PC-9 (cell line): ENCODE results near the gene OXSR1.

Experiments used
- EZH2 ChIP-seq: fragments of 200-600 bp; sonication (generic); IDR thresholded peaks from 2 replicates; pipeline ENCODE4 v1.8.0; 2017; ENCODE audit warnings: antibody characterized with exemption, low read depth
- TF ChIP-seq, protein P1 (sequence below): fragments of 200-600 bp; sonication (generic); conservative IDR thresholded peaks from 2 replicates; pipeline ENCODE4 v1.6.1; 2017; ENCODE audit warnings: mixed run types, antibody characterized with exemption, mild to moderate bottlenecking, moderate library complexity

DNA sequence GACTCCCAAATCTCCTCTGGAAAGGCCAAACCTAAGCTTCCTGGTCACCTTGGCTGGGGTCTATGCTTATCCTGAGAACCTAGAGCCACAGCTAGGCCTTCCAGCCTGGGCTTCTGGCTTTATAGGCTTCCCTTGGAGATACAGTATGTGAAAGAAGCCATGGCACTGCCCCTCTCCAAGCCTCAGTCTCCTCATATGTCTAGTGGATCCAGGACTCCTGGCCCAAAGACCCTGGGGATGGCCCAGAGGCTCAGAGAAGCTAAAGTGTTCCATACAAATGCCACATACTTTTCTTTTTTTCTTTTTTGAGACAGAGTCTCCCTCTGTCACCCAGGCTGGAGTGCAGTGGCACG lies 37.1 kb upstream of the OXSR1 start:
- TF ChIP-seq, protein P1, sequence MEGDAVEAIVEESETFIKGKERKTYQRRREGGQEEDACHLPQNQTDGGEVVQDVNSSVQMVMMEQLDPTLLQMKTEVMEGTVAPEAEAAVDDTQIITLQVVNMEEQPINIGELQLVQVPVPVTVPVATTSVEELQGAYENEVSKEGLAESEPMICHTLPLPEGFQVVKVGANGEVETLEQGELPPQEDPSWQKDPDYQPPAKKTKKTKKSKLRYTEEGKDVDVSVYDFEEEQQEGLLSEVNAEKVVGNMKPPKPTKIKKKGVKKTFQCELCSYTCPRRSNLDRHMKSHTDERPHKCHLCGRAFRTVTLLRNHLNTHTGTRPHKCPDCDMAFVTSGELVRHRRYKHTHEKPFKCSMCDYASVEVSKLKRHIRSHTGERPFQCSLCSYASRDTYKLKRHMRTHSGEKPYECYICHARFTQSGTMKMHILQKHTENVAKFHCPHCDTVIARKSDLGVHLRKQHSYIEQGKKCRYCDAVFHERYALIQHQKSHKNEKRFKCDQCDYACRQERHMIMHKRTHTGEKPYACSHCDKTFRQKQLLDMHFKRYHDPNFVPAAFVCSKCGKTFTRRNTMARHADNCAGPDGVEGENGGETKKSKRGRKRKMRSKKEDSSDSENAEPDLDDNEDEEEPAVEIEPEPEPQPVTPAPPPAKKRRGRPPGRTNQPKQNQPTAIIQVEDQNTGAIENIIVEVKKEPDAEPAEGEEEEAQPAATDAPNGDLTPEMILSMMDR = no peak
- no peak for TF ChIP-seq EZH2
